SU-DHL-6 (cell line): ENCODE results near the gene SLC16A13.

ENCODE experiments used
- CTCF ChIP-seq: fragments of 200-600 bp; sonication (generic); IDR thresholded peaks from one replicate; pipeline ENCODE4 v1.5.1; 2017; ENCODE audit warnings: antibody characterized with exemption, mild to moderate bottlenecking, low read length, moderate library complexity; ENCODE audit not compliant: insufficient read depth, poor library complexity, severe bottlenecking
- EZH2phosphoT487 ChIP-seq: fragments of 200-600 bp; sonication (generic), shearing (Covaris generic); conservative IDR thresholded peaks from 2 replicates; pipeline ENCODE4 v1.6.1; 2018; ENCODE audit warnings: mild to moderate bottlenecking, antibody characterized with exemption, low read length, moderate library complexity, mixed read lengths

GRCh38 chr17:6986676-6987075, 49.1 kb upstream of the SLC16A13 start:
- TF ChIP-seq CTCF (no peak), EZH2phosphoT487 (no peak)
